ENCODE measurements around the gene ZCWPW1. TPM values are rescaled to one million over a fixed set of nuclear protein-coding genes. Genes with fewer than 3 reads are reported as not detected.
"Not testable (repeated sequence)": the region's sequence is repeated elsewhere in the genome, so short reads cannot be mapped to it uniquely, and the experiment has no call there.

The ZCWPW1 gene
- total and polyA plus RNA-seq, 2 experiments from 2014 or later = 1.9 to 4.2 TPM

DNA sequence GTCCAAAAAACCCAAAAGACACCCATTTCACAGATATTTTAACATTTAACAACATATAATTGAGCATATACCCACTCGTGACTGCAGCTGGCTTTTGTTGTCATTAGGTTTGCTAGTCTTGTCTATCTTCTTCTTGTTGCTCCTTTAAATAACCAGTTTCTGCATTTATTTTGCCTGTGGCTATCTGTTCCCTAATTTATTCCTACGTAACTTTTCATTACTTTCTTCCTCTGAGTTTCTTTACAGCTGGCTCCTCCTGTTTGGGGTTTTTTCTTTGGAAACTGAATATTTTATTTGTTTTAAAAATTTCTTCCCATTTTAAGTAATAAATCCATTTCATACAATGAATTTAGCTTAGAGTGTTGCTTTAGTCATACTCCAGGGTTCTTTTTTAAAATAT lies 40.8 kb downstream of the ZCWPW1 start:
- Histone ChIP-seq H3K36me3 (ENCODE audit: low read depth) (no peaks in the 10 kb centered on the region), H3K9ac (no peak overlapping the region), H3K27me3 (replicated peaks; ENCODE audit: insufficient read depth) (peaks cover 13% of the 10 kb centered on the region; the same call in 1 of the 2 replicates), H3K4me1 (ENCODE audit: insufficient read depth) (no peaks in the 10 kb centered on the region), H4K20me1 (ENCODE audit: insufficient read depth) (no peaks in the 10 kb centered on the region), H3K9me2 (ENCODE audit: insufficient read depth) (no peaks in the 10 kb centered on the region), H3K9me3 (ENCODE audit: low read depth) (no peaks in the 10 kb centered on the region), H3K4me3 (no peak overlapping the region), H3K79me2 (ENCODE audit: insufficient read depth) (no peaks in the 10 kb centered on the region), H3F3A (ENCODE audit: insufficient read depth) (no peaks in the 10 kb centered on the region), H3K4me2 (ENCODE audit: unreplicated experiment) (no peak overlapping the region), H2AFZ (no peak overlapping the region), H3K27ac (no peak overlapping the region)
- TF ChIP-seq EZH2 (IDR thresholded peaks at IDR 0.05; ENCODE audit: insufficient read depth, poor library complexity, severe bottlenecking) (no peak), EZH2phosphoT487 (IDR thresholded peaks at IDR 0.05; ENCODE audit: insufficient read depth, low read depth) (no peak)
- WGBS, 2 experiments (ENCODE audit: low coverage in 1 of 2, low lambda C conversion rate in 2 of 2, missing lambda C conversion rate in 2 of 2) = 47 to 50% methylated on average over 2 of the region's 2 CpGs
- in situ Hi-C loops (cut with MboI) = no loop called here
- no peak for DNase-seq

DNA sequence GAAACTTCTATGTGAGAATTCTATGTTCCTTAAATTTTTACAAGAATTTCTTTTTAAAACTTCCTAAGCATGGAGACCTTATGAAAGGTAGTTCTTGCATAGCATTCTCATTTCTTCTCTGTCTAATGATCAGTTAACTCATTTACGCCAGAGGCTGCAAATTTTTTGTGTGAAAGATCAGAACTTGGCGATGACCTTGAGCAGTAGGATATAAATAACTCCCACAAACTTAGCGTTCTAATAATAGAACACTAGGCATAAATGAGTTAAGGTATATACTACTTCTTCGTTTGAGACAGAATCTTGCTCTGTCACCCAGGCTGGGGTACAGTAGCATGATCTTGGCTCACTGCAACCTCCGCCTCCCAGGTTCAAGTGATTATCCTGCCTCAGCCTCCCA lies 41.6 kb downstream of the ZCWPW1 start:
- Histone ChIP-seq H2AFZ (no peak overlapping the region), H4K20me1 (ENCODE audit: insufficient read depth) (no peaks in the 10 kb centered on the region), H3K27me3 (replicated peaks; ENCODE audit: insufficient read depth) (peaks cover 13% of the 10 kb centered on the region; the same call in 1 of the 2 replicates), H3K4me1 (ENCODE audit: insufficient read depth) (no peaks in the 10 kb centered on the region), H3K4me2 (ENCODE audit: unreplicated experiment) (no peak overlapping the region), H3K9ac (no peak overlapping the region), H3K36me3 (ENCODE audit: low read depth) (no peaks in the 10 kb centered on the region), H3F3A (ENCODE audit: insufficient read depth) (no peaks in the 10 kb centered on the region), H3K9me2 (ENCODE audit: insufficient read depth) (no peaks in the 10 kb centered on the region), H3K27ac (no peak overlapping the region), H3K4me3 (no peak overlapping the region), H3K9me3 (ENCODE audit: low read depth) (no peaks in the 10 kb centered on the region), H3K79me2 (ENCODE audit: insufficient read depth) (no peaks in the 10 kb centered on the region)
- WGBS, 2 experiments (ENCODE audit: low coverage in 1 of 2, low lambda C conversion rate in 2 of 2, missing lambda C conversion rate in 2 of 2) = 54 to 63% methylated on average over 5 of the region's 5 CpGs
- no peak for DNase-seq
- in situ Hi-C loops (cut with MboI) = no loop called here
- no peak for TF ChIP-seq EZH2phosphoT487 (IDR thresholded peaks at IDR 0.05; ENCODE audit: insufficient read depth, low read depth)
- TF ChIP-seq EZH2 (IDR thresholded peaks at IDR 0.05; ENCODE audit: insufficient read depth, poor library complexity, severe bottlenecking) = no peak

DNA sequence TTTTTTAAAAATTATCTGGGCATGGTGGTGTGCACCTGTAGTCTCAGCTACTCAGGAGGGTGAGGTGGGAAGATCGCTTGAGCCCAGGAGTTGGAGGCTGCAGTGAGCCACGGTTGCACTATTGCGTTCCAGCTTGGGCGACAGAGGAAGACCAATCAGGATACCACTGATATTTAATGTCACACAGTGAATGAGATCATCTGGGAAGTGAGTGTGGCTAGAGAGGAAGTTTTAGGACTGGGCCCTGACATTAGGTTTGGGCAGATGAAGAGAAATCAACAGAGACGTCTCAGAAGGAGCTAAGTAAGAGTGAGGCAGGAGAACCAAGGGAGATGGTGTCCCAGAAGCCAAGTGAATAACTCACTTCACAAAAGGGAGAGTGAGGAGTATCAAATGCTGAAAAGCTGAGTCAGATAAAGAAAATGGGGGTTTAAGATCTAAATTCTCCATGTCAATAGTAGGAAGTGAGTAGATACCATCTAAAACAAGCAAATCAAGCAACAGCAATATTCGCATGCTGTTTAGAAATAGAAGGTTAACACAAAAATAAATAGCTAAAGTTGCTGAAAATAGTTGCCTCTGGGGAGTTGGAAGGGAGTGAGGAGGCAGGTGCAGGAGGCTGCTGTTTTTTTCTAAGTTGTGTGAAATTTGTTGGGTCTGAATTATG lies 43.7 kb downstream of the ZCWPW1 start:
- no peaks in the 10 kb centered on the region for H3K9me2 ChIP-seq (ENCODE audit: insufficient read depth)
- no peaks in the 10 kb centered on the region for H3K4me1 ChIP-seq (ENCODE audit: insufficient read depth)
- no peaks in the 10 kb centered on the region for H3K9me3 ChIP-seq (ENCODE audit: low read depth)
- no peaks in the 10 kb centered on the region for H4K20me1 ChIP-seq (ENCODE audit: insufficient read depth)
- H3K4me2 ChIP-seq (ENCODE audit: unreplicated experiment) = no peak overlapping the region
- no peak overlapping the region for H2AFZ ChIP-seq
- TF ChIP-seq EZH2phosphoT487 (IDR thresholded peaks at IDR 0.05; ENCODE audit: insufficient read depth, low read depth) (no peak), EZH2 (IDR thresholded peaks at IDR 0.05; ENCODE audit: insufficient read depth, poor library complexity, severe bottlenecking) (no peak)
- no peak overlapping the region for H3K4me3 ChIP-seq
- no peaks in the 10 kb centered on the region for H3K36me3 ChIP-seq (ENCODE audit: low read depth)
- no peak for DNase-seq
- no peak overlapping the region for H3K27ac ChIP-seq
- in situ Hi-C loops (cut with MboI) = no loop called here
- H3K9ac ChIP-seq = no peak overlapping the region
- H3K27me3 ChIP-seq (replicated peaks; ENCODE audit: insufficient read depth) = peaks cover 13% of the 10 kb centered on the region; the same call in 1 of the 2 replicates
- H3F3A ChIP-seq (ENCODE audit: insufficient read depth) = no peaks in the 10 kb centered on the region
- H3K79me2 ChIP-seq (ENCODE audit: insufficient read depth) = no peaks in the 10 kb centered on the region
- WGBS, 2 experiments (ENCODE audit: low coverage in 1 of 2, low lambda C conversion rate in 2 of 2, missing lambda C conversion rate in 2 of 2) = 86 to 87% methylated on average over 6 of the region's 6 CpGs

DNA sequence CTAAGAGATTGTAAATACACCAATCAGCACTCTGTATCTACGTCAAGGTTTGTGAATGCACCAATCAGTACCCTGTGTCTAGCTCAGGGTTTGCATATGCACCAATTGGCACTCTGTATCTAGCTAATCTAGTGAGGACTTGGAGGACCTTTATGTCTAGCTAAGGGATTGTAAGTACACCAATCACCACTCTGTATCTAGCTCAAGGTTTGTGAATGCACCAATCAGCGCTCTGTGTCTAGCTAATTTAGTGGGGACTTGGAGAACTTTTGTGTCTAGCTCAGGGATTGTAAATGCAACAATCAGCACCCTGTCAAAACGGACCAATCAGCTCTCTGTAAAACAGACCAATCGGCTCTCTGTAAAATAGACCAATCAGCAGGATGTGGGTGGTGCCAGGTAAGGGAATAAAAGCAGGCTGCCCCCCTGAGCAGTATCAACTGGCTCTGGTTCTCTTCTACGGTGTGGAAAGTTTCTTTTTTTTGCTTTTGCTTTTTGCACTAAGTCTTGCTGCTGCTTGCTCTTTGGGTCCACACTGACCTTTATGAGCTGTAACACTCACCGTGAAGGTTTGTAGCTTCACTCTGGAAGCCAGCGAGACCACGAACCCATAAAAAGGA lies 46.2 kb downstream of the ZCWPW1 start:
- H3K27ac ChIP-seq; H3F3A ChIP-seq (ENCODE audit: insufficient read depth); H3K9me2 ChIP-seq (ENCODE audit: insufficient read depth); H2AFZ ChIP-seq; H3K9me3 ChIP-seq (ENCODE audit: low read depth); in situ Hi-C loops (cut with MboI); H3K27me3 ChIP-seq (replicated peaks; ENCODE audit: insufficient read depth); H3K4me3 ChIP-seq; H3K36me3 ChIP-seq (ENCODE audit: low read depth); H3K4me1 ChIP-seq (ENCODE audit: insufficient read depth); H3K9ac ChIP-seq; DNase-seq; H3K4me2 ChIP-seq (ENCODE audit: unreplicated experiment); H3K79me2 ChIP-seq (ENCODE audit: insufficient read depth); H4K20me1 ChIP-seq (ENCODE audit: insufficient read depth): not testable (repeated sequence)
- WGBS, 2 experiments (ENCODE audit: low coverage in 1 of 2, low lambda C conversion rate in 2 of 2, missing lambda C conversion rate in 2 of 2) = 70 to 71% methylated on average over 8 of the region's 8 CpGs

DNA sequence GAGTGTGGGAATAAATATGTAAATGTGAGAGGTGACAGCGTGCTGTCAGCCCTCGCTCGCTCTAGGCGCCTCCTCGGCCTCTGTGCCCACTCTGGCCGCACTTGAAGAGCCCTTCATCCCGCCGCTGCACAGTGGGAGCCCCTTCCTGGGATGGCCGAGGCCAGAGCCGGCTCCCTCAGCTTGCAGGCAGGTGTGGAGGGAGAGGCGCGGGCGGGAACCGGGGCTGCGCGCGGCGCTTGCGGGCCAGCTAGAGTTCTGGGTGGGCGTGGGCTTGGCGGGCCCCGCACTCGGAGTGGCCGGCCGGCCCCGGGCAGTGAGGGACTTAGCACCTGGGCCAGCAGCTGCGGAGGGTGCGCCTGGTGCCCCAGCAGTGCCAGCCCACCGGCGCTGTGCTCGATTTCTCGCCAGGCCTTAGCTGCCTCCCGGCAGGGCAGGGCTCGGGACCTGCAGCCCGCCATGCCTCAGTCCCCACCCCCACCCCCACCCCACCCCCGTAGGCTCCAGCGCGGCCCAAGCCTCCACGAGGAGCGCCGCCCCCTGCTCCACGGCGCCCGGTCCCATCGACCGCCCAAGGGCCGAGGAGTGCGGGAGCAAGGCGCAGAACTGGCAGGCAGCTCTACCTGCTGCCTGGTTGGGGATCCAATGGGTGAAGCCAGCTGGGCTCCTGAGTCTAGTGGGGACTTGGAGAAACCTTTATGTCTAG lies 46.8 kb downstream of the ZCWPW1 start:
- 84 to 88% methylated on average over 35 to 42 of the region's 49 CpGs for WGBS, 2 experiments (ENCODE audit: low coverage in 1 of 2, low lambda C conversion rate in 2 of 2, missing lambda C conversion rate in 2 of 2)
- H3F3A ChIP-seq (ENCODE audit: insufficient read depth); H3K27me3 ChIP-seq (replicated peaks; ENCODE audit: insufficient read depth); H3K9ac ChIP-seq; H3K9me3 ChIP-seq (ENCODE audit: low read depth); H3K4me2 ChIP-seq (ENCODE audit: unreplicated experiment); H3K79me2 ChIP-seq (ENCODE audit: insufficient read depth); H3K4me3 ChIP-seq; H4K20me1 ChIP-seq (ENCODE audit: insufficient read depth); H3K27ac ChIP-seq; H2AFZ ChIP-seq; H3K36me3 ChIP-seq (ENCODE audit: low read depth); H3K4me1 ChIP-seq (ENCODE audit: insufficient read depth); in situ Hi-C loops (cut with MboI); H3K9me2 ChIP-seq (ENCODE audit: insufficient read depth); DNase-seq: not testable (repeated sequence)
